K562 (cell line): ENCODE measurements around the gene AFF1. TPM values are rescaled to one million over a fixed set of nuclear protein-coding genes. Genes with fewer than 3 reads are reported as not detected.

Experiments
- ATAC-seq: fragments of 200-7000 bp; cut with Tn5 transposase; 3 replicates; pipeline ENCODE4 v1.9.1; 2020; ENCODE audit warnings: moderate library complexity
- BruUV-seq: library from RNA; stranded (reverse); fragments of 400-500 nt; replicated peaks from 2 replicates; lab custom pipeline; 2021; lab: Mats Ljungman, UMichigan
- CTCF ChIA-PET: fragments of 300-600 bp; formaldehyde crosslinking; extraction: SDS; loops from one replicate; lab custom pipeline; 2021; ENCODE audit warnings: low intra/inter-chr PET ratio; lab: Yijun Ruan, JAX
- POLR2A ChIA-PET: fragments of 300-600, 350-650 bp; sonication (Branson Sonifier 250); formaldehyde crosslinking; extraction: SDS; loops from one replicate; lab custom pipeline; 2021; ENCODE audit warnings: antibody characterized with exemption, inconsistent platforms; lab: Yijun Ruan, JAX
- DNase-seq, 4 experiments: peaks; one replicate each; pipeline versions ENCODE4 v3.0.0 to v3.0.0-alpha.2; 2011 to 2018; ENCODE audit warnings: low spot score in 3 of 4, mixed read lengths in 3 of 4; ENCODE audit errors: extremely low read depth in 1 of 4
- FAIRE-seq: peaks from 2 replicates; lab custom pipeline; 2011; peaks lifted over from hg19 to GRCh38; lab: Jason Lieb, UNC
- H2AFZ ChIP-seq: 2 replicates; pipeline ENCODE4 v1.6.0; 2011; ENCODE audit warnings: low read depth, low read length, control low read depth, inconsistent platforms
- H3K27ac ChIP-seq: fragments of 200-600 bp; 3 replicates; pipeline ENCODE4 v1.8.0; 2011; ENCODE audit warnings: low read depth, mild to moderate bottlenecking, control low read depth, inconsistent platforms, low read length, moderate library complexity, mixed read lengths; ENCODE audit errors: extremely low read depth
- H3K27me3 ChIP-seq, 2 experiments: fragments of 300-600 bp in 1 of 2; 2 replicates in 1 of 2; 3 replicates in 1 of 2; pipeline versions ENCODE4 v1.6.0 to v1.8.0; 2011; ENCODE audit warnings: inconsistent platforms in 2 of 2, low read length in 2 of 2, mild to moderate bottlenecking in 1 of 2, mixed read lengths in 1 of 2, moderate library complexity in 1 of 2; ENCODE audit not compliant: control insufficient read depth in 2 of 2, insufficient read depth in 2 of 2
- H3K36me3 ChIP-seq: fragments of 300-600 bp; 3 replicates; pipeline ENCODE4 v1.8.0; 2011; ENCODE audit warnings: mild to moderate bottlenecking, low read length, inconsistent platforms; ENCODE audit not compliant: control insufficient read depth, insufficient read depth
- H3K4me1 ChIP-seq, 2 experiments: fragments of 200-600 bp in 1 of 2; replicated peaks in 1 of 2; 2 replicates in 1 of 2; 3 replicates in 1 of 2; pipeline versions ENCODE4 v1.5.1 to v1.8.0; 2011; ENCODE audit warnings: inconsistent platforms in 2 of 2, low read length in 2 of 2, mild to moderate bottlenecking in 1 of 2, mixed read lengths in 1 of 2, moderate library complexity in 1 of 2; ENCODE audit not compliant: control insufficient read depth in 2 of 2, insufficient read depth in 2 of 2
- H3K4me2 ChIP-seq: 2 replicates; pipeline ENCODE4 v1.6.1; 2011; ENCODE audit warnings: low read length, control low read depth, inconsistent platforms, mixed read lengths; ENCODE audit not compliant: insufficient read depth
- H3K4me3 ChIP-seq: fragments of 200-600 bp; sonication (generic), shearing (Covaris generic); 2 replicates; pipeline ENCODE4 v1.5.1; 2016; ENCODE audit warnings: control low read depth, inconsistent platforms
- H3K79me2 ChIP-seq: fragments of 200-600 bp; 3 replicates; pipeline ENCODE4 v1.8.0; 2011; ENCODE audit warnings: low read length, inconsistent platforms; ENCODE audit not compliant: control insufficient read depth, insufficient read depth
- H3K9ac ChIP-seq, 2 experiments: 2 replicates each; pipeline versions ENCODE4 v1.6.0 to v1.6.1; 2011; ENCODE audit warnings: low read depth in 2 of 2, low read length in 2 of 2, control low read depth in 1 of 2, inconsistent platforms in 1 of 2, mild to moderate bottlenecking in 1 of 2, mixed read lengths in 1 of 2; ENCODE audit not compliant: insufficient read depth in 1 of 2
- H3K9me1 ChIP-seq: one replicate; pipeline ENCODE4 v1.6.0; 2011; ENCODE audit warnings: inconsistent platforms, mild to moderate bottlenecking, low read length, moderate library complexity; ENCODE audit not compliant: control insufficient read depth, insufficient read depth
- H3K9me3 ChIP-seq: replicated peaks from 2 replicates; pipeline ENCODE4 v1.5.1; 2011; ENCODE audit warnings: low read depth, low read length, inconsistent platforms; ENCODE audit not compliant: control insufficient read depth, insufficient read depth
- H4K20me1 ChIP-seq: replicated peaks from 2 replicates; pipeline ENCODE4 v1.6.1; 2011; ENCODE audit warnings: low read length, inconsistent platforms, mixed read lengths; ENCODE audit not compliant: control insufficient read depth, insufficient read depth
- FOSL1 ChIP-seq: fragments of 200-800 bp; sonication (Bioruptor generic); conservative IDR thresholded peaks from 2 replicates; pipeline ENCODE4 v1.6.1; 2016; ENCODE audit warnings: missing genetic modification characterization, missing compliant biosample characterization
- GATAD2A ChIP-seq: fragments of 450-650 bp; IDR thresholded peaks from 2 replicates; pipeline ENCODE4 v1.6.1; 2017
- TEAD2 ChIP-seq: fragments of 450-650 bp; IDR thresholded peaks from 2 replicates; pipeline ENCODE4 v1.6.1; 2016; ENCODE audit warnings: missing genetic modification characterization, control low read depth, missing compliant biosample characterization
- THAP12 ChIP-seq: fragments of 250-450 bp; sonication (Bioruptor Pico); IDR thresholded peaks from 2 replicates; pipeline ENCODE4 v1.9.0; 2021; ENCODE audit warnings: mild to moderate bottlenecking, inconsistent platforms
- ZNF24 ChIP-seq: fragments of 450-650 bp; IDR thresholded peaks from 2 replicates; pipeline ENCODE4 v1.6.1; 2016
- ZNF282 ChIP-seq: sonication (generic); formaldehyde crosslinking; IDR thresholded peaks from 2 replicates; pipeline ENCODE4 v1.8.1; 2023; ENCODE audit warnings: missing genetic modification reagents
- ZNF436 ChIP-seq: fragments of 250-450, 450-650 bp; sonication (Bioruptor Pico); formaldehyde crosslinking; IDR thresholded peaks from 2 replicates; pipeline ENCODE4 v1.7.0; 2020; ENCODE audit warnings: mild to moderate bottlenecking
- ZNF592 ChIP-seq: fragments of 450-650 bp; IDR thresholded peaks from 2 replicates; pipeline ENCODE4 v1.6.1; 2017; ENCODE audit warnings: antibody characterized with exemption, mild to moderate bottlenecking
- ZNF609 ChIP-seq: sonication (generic); formaldehyde crosslinking; IDR thresholded peaks from 2 replicates; pipeline ENCODE4 v1.8.1; 2023; ENCODE audit warnings: missing genetic modification reagents, mild to moderate bottlenecking, borderline replicate concordance
- WGBS: fragments of 100-300 bp; shearing (Covaris generic); methylation state at CpG from one replicate; pipeline ENCODE4 v1.1.6; 2016; ENCODE audit warnings: low coverage, mixed read lengths; ENCODE audit not compliant: insufficient coverage; ENCODE audit errors: missing lambda C conversion rate; 5-methylcytosine and 5-hydroxymethylcytosine counted together
- in situ Hi-C: fragments of 300-500 bp; cut with MboI; formaldehyde crosslinking; loops from 4 replicates; pipeline ENCODE4 v1.15.0; 2018; ENCODE audit warnings: inconsistent platforms, mixed read lengths
- intact Hi-C: fragments of 100-400 bp; cut with micrococcal nuclease; formaldehyde crosslinking; loops from 2 replicates; pipeline ENCODE4 v1.14.2; 2022
- polyA plus RNA-seq, 8 experiments: library from polyadenylated mRNA; depleted of rRNA in 4 of 8; stranded (reverse) in 5 of 8; unstranded in 3 of 8; fragments of >200 nt; fragmentation: Nextera tagmentation in 2 of 8; fragmentation: Illumina TruSeq in 1 of 8; extraction: Ambion mirVana in 2 of 8; extraction: Trizol in 1 of 8; gene quantifications; 2 replicates each; pipeline versions ENCODE4 v1.2.1 to v1.2.3, GENCODE V29; 2011 to 2014; ENCODE audit warnings: inconsistent platforms in 1 of 8, missing spikeins in 1 of 8
- total RNA-seq, 7 experiments: library from RNA; depleted of rRNA in 6 of 7; stranded (reverse); fragments of >200 nt in 6 of 7; fragmentation: Illumina TruSeq in 2 of 7; extraction: Trizol in 2 of 7; gene quantifications; 2 replicates each; pipeline versions ENCODE4 v1.2.1 to v1.2.3, GENCODE V29; 2011 to 2021; ENCODE audit warnings: low replicate concordance in 1 of 7
- TF ChIP-seq, protein P1 (sequence below): sonication (generic); formaldehyde crosslinking; IDR thresholded peaks from 2 replicates; pipeline ENCODE4 v1.8.1; 2022; ENCODE audit warnings: missing genetic modification reagents

AFF1 gene
- total and polyA plus RNA-seq, 9 of the 15 experiments (the other 6 are each of a cell fraction or from before 2014, with no cell fraction given): 4.1 to 47.5 (median 17.2) TPM

- whole genome bisulfite sequencing: 45% methylated on average over 2 of the region's 2 CpGs
- Histone ChIP-seq H3K79me2 (peaks cover 95% of the 10 kb centered on the region), H3K9me3 (no peaks in the 10 kb centered on the region), H3K36me3 (peaks cover 39% of the 10 kb centered on the region), H3K27me3 (no peaks in the 10 kb centered on the region), H3K4me3 (no peak overlapping the region), H2AFZ (no peak overlapping the region), H4K20me1 (peaks cover 10% of the 10 kb centered on the region), H3K9ac (no peak overlapping the region), H3K27ac (no peak overlapping the region; the same call in 2 of the 3 replicates), H3K9me1 (no peaks in the 10 kb centered on the region), H3K4me2 (no peak overlapping the region), H3K4me1 (peaks cover 16 to 59% of the 10 kb centered on the region in 2 experiments; a peak in 4 of 5 replicates)
- POLR2A ChIA-PET: interaction anchor here (0.6 to 1.1 kb wide), 3 partner anchors 36 to 218 kb away, joined by 3 read pairs; no protein-coding TSS in a partner anchor
- no TSS peak for BruUV-seq
- intact Hi-C loops: no loop called here
- TF ChIP-seq ZNF24 (no peak), ZNF592 (no peak), FOSL1 (tag) (no peak), THAP12 (CRISPR knock-in tag) (no peak), ZNF609 (no peak), GATAD2A (no peak), TEAD2 (no peak), ZNF282 (CRISPR knock-in tag) (no peak), ZNF436 (CRISPR knock-in tag) (no peak)
- TF ChIP-seq, protein P1, sequence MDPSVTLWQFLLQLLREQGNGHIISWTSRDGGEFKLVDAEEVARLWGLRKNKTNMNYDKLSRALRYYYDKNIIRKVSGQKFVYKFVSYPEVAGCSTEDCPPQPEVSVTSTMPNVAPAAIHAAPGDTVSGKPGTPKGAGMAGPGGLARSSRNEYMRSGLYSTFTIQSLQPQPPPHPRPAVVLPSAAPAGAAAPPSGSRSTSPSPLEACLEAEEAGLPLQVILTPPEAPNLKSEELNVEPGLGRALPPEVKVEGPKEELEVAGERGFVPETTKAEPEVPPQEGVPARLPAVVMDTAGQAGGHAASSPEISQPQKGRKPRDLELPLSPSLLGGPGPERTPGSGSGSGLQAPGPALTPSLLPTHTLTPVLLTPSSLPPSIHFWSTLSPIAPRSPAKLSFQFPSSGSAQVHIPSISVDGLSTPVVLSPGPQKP: no peak
- CTCF ChIA-PET: interaction anchor here (0.7 kb wide), 1 partner anchor 134 kb away, joined by 3 read pairs; no protein-coding TSS in a partner anchor
- DNase-seq (no peak), ATAC-seq (no peak), FAIRE-seq (no peak)
- in situ Hi-C loops: no loop called here
These were observed 122.1 kb downstream of the AFF1 start for GRCh38 chr4:87056881-87057280.
